ENCODE results near the gene CDC16.
A peak's percentile ranks its signal among the peaks of the same experiment; 100 is the strongest.

Gene CDC16

DNA sequence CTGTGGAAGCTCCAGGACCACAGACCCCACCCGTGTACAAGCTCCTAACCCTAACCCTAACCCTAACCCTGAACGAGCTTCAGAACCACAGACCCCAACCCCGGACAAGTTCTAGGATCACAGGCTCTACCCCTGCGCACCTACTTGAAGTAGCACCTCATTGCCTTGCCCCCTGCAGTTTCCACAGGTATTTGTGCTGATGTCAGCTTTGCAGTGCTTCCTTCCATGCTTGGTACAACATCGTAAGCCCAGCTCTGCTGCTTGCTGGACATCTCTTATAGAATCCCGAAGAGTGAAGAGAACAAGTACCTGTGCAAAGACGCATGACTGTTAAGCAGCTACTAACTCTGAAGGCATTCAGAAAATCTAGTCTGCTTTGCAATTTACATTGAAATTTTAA lies 20.7 kb upstream of the CDC16 start:
- Mint-ChIP-seq H3K4me1 (peaks cover 34% of the 10 kb centered on the region), H3K27me3 (no peaks in the 10 kb centered on the region)

DNA sequence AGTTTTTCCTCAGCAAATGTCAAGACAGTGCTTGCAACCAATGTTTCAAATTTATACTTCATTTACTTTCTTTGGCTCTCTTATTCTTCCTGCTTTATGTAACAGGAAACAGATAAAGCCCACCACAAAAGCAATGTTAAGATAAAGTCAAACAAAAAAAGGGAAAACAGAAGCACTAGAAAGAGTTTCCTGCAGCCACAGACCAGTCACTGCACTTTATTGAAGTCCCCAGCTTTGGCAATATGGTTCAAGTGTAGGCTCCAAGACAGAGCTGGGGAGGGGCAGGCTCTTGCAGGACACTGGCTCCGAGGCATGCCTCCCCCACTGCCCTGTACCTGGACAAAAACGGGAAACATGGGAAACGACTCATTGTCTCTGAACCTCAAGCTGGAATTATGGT lies 15.3 kb upstream of the CDC16 start:
- Mint-ChIP-seq H3K27me3 (no peaks in the 10 kb centered on the region), H3K9me3 (no peaks in the 10 kb centered on the region), H3K4me1 (peaks cover 55% of the 10 kb centered on the region), H3K27ac (peak overlapping the region in 1 of 2 donors; percentile 64), H3K4me3 (peak overlapping the region; percentile 47 to 63)
- ATAC-seq (no peak), DNase-seq (no peak)

More for the DNA sequence above, 20.7 kb upstream of the CDC16 start:
- Mint-ChIP-seq H3K27ac (no peak overlapping the region), H3K4me3 (no peak overlapping the region), H3K9me3 (no peaks in the 10 kb centered on the region)
- no peak for ATAC-seq
- no peak for DNase-seq

DNA sequence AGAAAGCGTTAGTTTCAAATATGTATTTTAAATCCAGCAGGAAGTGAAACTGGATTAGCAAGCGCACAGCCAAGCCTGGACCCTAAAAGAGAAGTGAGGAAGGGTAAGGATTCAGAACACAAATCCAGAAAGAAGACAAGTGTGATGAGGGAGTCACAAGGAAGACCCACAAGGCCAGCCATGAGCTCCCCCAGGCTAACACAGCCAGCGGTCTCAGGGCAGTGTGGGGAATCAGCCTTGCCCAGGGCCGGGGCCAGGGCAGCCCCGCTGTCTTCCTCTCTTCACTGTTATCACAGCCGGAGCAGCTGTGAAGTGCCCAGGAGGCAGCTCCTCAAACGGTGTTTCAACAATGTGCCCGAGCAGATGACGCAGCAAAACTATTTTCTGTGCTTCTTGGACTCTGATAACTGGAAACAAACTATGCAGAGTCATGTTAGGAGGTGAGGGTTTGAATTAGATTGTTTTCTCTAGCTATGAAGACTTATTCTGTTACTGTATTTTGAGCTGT lies 12.2 kb upstream of the CDC16 start:
- no peak overlapping the region for H3K27ac Mint-ChIP-seq
- no peaks in the 10 kb centered on the region for H3K9me3 Mint-ChIP-seq
- no peak for DNase-seq
- ATAC-seq = no peak
- peaks cover 80% of the 10 kb centered on the region for H3K4me1 Mint-ChIP-seq
- no peak overlapping the region for H3K4me3 Mint-ChIP-seq
- H3K27me3 Mint-ChIP-seq = no peaks in the 10 kb centered on the region

GRCh38 chr13:114224201-114224600 lies 10.5 kb upstream of the CDC16 start:
- DNase-seq (no peak), ATAC-seq (no peak)
- Mint-ChIP-seq H3K4me1 (peaks cover 70% of the 10 kb centered on the region), H3K27me3 (no peaks in the 10 kb centered on the region), H3K9me3 (no peaks in the 10 kb centered on the region), H3K4me3 (no peak overlapping the region), H3K27ac (no peak overlapping the region)

DNA sequence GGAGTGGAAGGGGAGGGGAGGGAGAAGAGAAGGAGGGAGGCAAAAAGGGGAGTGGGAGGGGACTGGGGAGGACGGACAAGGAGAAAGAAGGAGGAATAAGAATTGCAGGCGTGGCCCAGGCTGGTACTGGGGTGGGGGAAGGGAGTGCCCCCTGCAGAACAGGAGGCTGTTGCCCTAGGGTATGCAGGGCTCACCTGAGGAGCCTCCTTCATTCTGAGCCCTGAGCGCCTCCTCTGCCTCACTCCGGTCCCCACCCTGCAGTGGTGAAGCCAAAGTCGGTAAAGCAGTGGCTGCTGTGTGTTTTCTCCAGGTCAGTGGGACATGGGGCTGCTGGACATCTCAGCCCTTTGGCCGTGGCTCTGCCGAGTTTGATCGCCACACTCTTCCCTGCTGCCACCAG lies 9.1 kb upstream of the CDC16 start:
- no peaks in the 10 kb centered on the region for H3K27me3 Mint-ChIP-seq
- H3K9me3 Mint-ChIP-seq = no peaks in the 10 kb centered on the region
- ATAC-seq = peak; percentile 62
- peaks cover 68% of the 10 kb centered on the region for H3K4me1 Mint-ChIP-seq
- H3K27ac Mint-ChIP-seq = no peak overlapping the region
- H3K4me3 Mint-ChIP-seq = peak overlapping the region in 1 of 2 donors; percentile 23
- DNase-seq = no peak

GRCh38 chr13:114226088-114226487 lies 8.6 kb upstream of the CDC16 start:
- no peak overlapping the region for H3K4me3 Mint-ChIP-seq
- ATAC-seq = peak; percentile 39

DNA sequence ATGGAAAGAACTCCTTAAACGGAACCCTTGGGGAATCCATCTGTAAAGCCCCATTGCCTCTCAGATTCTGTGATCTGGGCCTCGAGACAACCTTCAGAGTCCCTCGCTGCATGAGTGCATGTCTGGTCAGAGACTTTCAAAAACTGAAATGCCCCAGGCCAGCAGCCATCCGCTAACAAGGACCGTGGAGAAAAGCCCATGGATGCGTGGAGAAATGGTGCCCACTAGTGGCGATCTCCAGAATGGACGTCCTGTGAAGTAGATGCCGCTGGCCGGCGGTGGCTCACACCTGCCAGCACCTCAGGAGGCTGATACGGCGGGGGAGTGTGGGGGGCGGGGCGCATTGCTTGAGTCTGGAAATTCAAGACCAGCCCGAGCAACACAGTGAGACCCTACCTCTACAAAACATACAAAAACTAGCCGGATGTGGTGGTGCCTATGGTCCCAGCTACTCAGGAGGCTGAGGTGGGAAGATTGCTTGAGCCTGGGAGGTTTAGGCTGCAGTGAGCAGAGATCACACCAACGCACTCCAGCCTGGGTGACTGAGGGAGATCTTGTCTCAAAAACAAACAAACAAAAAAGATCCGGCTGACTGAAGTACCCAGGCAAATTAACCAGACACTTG lies 7.9 kb upstream of the CDC16 start:
- H3K4me3 Mint-ChIP-seq = peak overlapping the region in 1 of 2 donors; percentile 10
- DNase-seq (peak; percentile 82 to 85), ATAC-seq (peak; percentile 89)
- H3K4me1 Mint-ChIP-seq = peaks cover 62% of the 10 kb centered on the region
- H3K9me3 Mint-ChIP-seq = no peaks in the 10 kb centered on the region
- no peak overlapping the region for H3K27ac Mint-ChIP-seq
- no peaks in the 10 kb centered on the region for H3K27me3 Mint-ChIP-seq

More at GRCh38 chr13:114226088-114226487, 8.6 kb upstream of the CDC16 start:
- Mint-ChIP-seq H3K27ac (no peak overlapping the region), H3K27me3 (no peaks in the 10 kb centered on the region), H3K9me3 (no peaks in the 10 kb centered on the region), H3K4me1 (peaks cover 69% of the 10 kb centered on the region)
- DNase-seq = no peak

GRCh38 chr13:114227528-114227927 lies 7.2 kb upstream of the CDC16 start:
- no peaks in the 10 kb centered on the region for H3K9me3 Mint-ChIP-seq
- H3K4me3 Mint-ChIP-seq = no peak overlapping the region
- H3K27ac Mint-ChIP-seq = no peak overlapping the region
- no peak for DNase-seq
- ATAC-seq = no peak
- H3K4me1 Mint-ChIP-seq = peaks cover 55% of the 10 kb centered on the region
- H3K27me3 Mint-ChIP-seq = no peaks in the 10 kb centered on the region

GRCh38 chr13:114228176-114228575 lies 6.5 kb upstream of the CDC16 start:
- Mint-ChIP-seq H3K9me3 (no peaks in the 10 kb centered on the region), H3K4me3 (no peak overlapping the region), H3K27me3 (no peaks in the 10 kb centered on the region), H3K27ac (no peak overlapping the region), H3K4me1 (peaks cover 51% of the 10 kb centered on the region)
- ATAC-seq = no peak
- DNase-seq = no peak

DNA sequence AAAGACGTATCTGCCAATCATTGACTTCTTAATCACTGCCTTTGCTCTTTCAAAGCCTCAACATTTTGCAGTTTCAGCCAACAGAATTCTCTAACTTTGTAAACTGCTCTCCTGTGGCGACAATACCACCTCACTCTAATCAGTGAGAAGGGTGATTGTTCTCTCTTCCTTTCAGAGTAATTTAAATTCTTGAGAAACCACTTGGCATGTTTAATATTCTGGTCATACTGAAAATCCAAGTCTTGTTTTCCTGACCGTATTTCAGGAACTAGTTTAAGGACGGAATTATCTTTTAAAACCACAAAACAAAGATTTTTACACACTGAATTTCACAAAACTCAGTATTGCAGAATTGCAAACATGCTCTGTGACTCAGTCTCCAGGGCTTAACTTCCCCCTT lies 5.2 kb upstream of the CDC16 start:
- peaks cover 49% of the 10 kb centered on the region for H3K4me1 Mint-ChIP-seq
- no peaks in the 10 kb centered on the region for H3K9me3 Mint-ChIP-seq
- H3K27ac Mint-ChIP-seq = no peak overlapping the region
- no peaks in the 10 kb centered on the region for H3K27me3 Mint-ChIP-seq
- ATAC-seq = no peak
- no peak for DNase-seq
- no peak overlapping the region for H3K4me3 Mint-ChIP-seq

DNA sequence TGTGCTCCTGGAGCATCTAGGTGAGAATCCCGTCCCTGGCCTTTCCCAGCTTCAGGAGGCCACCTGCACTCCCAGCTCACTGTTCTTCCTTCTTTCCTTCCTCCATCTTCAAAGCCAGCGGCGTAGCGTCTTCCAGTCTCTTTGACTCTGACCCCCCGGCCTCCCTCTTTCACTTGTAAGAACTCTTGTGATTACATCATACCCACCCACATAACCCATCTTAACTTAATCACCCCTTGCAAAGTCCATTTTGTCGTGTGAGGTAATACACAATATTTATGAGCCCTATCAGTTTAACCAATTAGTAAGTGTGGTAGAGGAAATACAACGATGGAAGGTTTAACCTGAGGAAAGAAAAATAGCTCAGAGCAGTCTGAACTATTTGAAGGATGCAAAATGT lies 4.6 kb upstream of the CDC16 start:
- no peaks in the 10 kb centered on the region for H3K27me3 Mint-ChIP-seq
- DNase-seq (no peak), ATAC-seq (no peak)
- no peaks in the 10 kb centered on the region for H3K9me3 Mint-ChIP-seq
- H3K4me3 Mint-ChIP-seq = peak overlapping the region in 1 of 2 donors; percentile 39
- H3K4me1 Mint-ChIP-seq = peaks cover 46% of the 10 kb centered on the region
- H3K27ac Mint-ChIP-seq = peak overlapping the region; percentile 67 to 89

DNA sequence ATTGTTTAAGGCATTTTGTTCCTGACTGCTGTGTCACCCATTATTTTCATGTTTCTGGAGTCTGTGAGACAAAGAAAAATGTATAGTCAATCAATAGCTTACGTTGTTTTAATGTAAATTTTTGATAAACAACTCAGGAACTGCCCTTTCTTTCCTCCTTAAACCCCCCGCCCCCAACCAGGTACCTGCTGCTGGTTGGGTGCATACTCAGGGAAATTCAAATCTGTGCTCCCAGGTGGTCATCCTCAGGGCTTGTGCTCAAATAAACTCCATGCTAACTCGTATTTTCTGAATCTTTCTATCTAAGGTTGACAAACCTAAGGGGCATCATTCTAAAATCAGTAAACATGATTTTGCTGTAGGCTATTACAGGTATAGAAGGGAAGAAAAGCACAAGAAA lies 4.1 kb upstream of the CDC16 start:
- DNase-seq = no peak
- H3K4me3 Mint-ChIP-seq = no peak overlapping the region
- H3K9me3 Mint-ChIP-seq = no peaks in the 10 kb centered on the region
- peaks cover 46% of the 10 kb centered on the region for H3K4me1 Mint-ChIP-seq
- no peak for ATAC-seq
- no peak overlapping the region for H3K27ac Mint-ChIP-seq
- H3K27me3 Mint-ChIP-seq = no peaks in the 10 kb centered on the region

- H3K27me3 Mint-ChIP-seq = no peaks in the 10 kb centered on the region
- DNase-seq (no peak), ATAC-seq (no peak)
- H3K9me3 Mint-ChIP-seq = no peaks in the 10 kb centered on the region
- H3K4me1 Mint-ChIP-seq = peaks cover 39% of the 10 kb centered on the region
- H3K4me3 Mint-ChIP-seq = no peak overlapping the region
- no peak overlapping the region for H3K27ac Mint-ChIP-seq
Observed at GRCh38 chr13:114231886-114232285, 2.8 kb upstream of the CDC16 start.

GRCh38 chr13:114234266-114234644 lies 442 bp upstream of the CDC16 start:
- DNase-seq (no peak), ATAC-seq (no peak)
- peak overlapping the region; percentile 93 to 95 for H3K27ac Mint-ChIP-seq
- no peaks in the 10 kb centered on the region for H3K27me3 Mint-ChIP-seq
- H3K4me1 Mint-ChIP-seq = peaks cover 44% of the 10 kb centered on the region
- H3K9me3 Mint-ChIP-seq = no peaks in the 10 kb centered on the region
- peak overlapping the region; percentile 88 to 93 for H3K4me3 Mint-ChIP-seq

DNA sequence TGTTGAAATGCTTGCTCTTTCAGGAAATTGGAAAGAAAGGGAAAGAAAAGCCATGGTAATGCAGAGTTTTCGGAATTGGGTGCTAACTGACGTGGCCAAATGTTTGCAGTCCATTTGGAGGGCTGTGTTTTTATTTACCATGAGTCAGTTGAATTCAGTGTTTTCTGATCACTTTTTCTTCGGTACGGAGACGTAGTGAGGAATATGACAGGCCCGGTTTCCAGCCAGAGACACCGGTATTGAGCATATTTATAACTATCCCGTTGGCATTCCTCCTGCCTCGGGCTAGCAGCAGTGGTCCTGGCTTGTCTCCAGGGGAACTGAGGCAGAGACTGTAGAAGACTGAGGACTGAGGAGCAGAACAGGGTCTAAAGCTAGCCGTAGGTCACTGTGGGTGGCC lies 1.0 kb downstream of the CDC16 start:
- Mint-ChIP-seq H3K4me1 (peaks cover 31% of the 10 kb centered on the region), H3K9me3 (no peaks in the 10 kb centered on the region), H3K4me3 (peak overlapping the region; percentile 88 to 93), H3K27me3 (no peaks in the 10 kb centered on the region), H3K27ac (peak overlapping the region; percentile 93 to 95)
- DNase-seq (no peak), ATAC-seq (no peak)

DNA sequence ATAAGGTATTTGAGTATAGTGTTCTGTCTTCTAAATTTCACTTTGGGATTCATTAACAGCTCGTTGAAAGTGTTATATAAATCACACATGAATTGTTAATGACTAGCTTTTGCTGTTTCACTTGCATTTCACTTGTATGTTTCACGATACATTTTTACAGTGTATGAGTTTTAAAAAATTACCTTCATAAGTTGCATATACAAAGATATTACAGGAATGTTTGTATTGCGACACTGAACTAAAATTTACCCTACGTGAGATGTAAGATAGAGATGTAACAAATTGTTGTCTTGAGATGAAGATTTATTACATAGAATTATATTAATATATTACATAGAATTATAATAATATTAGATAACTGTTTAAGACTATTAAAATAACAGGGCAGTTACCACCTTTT lies 1.5 kb downstream of the CDC16 start:
- no peaks in the 10 kb centered on the region for H3K9me3 Mint-ChIP-seq
- peaks cover 29% of the 10 kb centered on the region for H3K4me1 Mint-ChIP-seq
- H3K27ac Mint-ChIP-seq = peak overlapping the region in 1 of 2 donors; percentile 93
- no peaks in the 10 kb centered on the region for H3K27me3 Mint-ChIP-seq
- DNase-seq = no peak
- no peak for ATAC-seq
- peak overlapping the region; percentile 88 to 93 for H3K4me3 Mint-ChIP-seq
